Medulla oblongata (tissue), 1 donor: ENCODE data around the gene GABRB3.
"Not testable (repeated sequence)": the region's sequence is repeated elsewhere in the genome, so short reads cannot be mapped to it uniquely, and the experiment has no call there.

Source experiments
- DNase-seq: peaks from one replicate; pipeline ENCODE4 v3.0.0-alpha.2; 2015; ENCODE audit errors: extremely low spot score

GABRB3 gene

GRCh38 chr15:26736502-26737248 is 36.2 kb downstream of the GABRB3 start:
- no peak for DNase-seq

GRCh38 chr15:26731965-26732364 is 40.9 kb downstream of the GABRB3 start:
- no peak for DNase-seq

- no peak for DNase-seq
Observed at GRCh38 chr15:26729581-26729980, 43.3 kb downstream of the GABRB3 start.

DNA sequence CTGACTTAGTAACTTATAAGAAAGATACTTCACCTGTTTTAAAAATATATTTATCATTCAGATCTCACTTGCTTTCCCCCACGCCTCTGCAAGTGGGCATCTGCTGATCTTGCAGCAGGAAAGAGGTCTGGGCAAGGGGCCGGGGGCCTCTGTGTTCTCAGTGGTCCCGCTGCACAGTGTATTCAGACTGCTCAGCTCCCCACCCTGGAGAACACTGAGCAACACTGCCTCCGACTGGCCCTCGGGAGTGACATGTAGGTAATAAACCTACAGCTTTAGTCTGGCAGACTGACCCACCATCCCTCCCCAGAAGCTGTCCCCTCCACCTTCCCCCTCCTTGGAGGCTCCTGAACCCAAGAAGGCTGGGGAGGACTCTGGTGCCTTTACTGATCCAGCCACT is 43.8 kb downstream of the GABRB3 start:
- no peak for DNase-seq

DNA sequence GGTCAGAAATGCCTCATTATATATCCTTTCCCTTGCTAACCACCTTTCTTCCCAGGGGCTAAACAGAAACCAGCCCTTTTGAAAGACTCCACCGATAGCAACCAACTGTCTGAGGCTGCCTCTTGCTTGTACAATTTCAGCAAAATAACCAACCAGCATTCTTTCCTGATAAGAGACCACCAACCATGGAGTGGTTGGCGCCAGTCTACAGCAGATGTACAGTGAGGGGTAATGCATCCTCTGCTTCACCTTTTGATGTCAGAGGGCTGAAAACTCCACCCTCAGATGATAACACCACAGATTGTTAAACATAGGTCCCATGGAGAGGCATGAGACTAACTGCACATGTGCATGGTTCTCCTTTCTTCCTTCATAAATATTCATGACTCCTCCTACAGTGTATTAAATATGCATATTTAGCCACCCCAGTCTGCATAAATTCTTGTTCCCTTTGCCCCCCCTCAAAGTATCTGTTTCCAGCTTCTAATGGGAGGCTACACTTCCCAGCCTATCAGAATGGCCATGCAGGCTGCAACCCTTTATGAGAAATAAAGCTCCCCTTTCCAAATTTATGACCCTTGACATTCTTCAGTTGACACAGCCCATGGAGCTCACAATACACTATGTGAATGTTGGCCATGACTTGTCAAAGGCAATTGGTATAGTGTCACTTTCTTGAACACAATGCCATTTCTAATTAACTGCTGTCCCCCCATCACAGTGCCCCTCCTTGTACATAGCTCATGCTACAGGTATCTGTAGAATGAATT is 48.3 kb downstream of the GABRB3 start:
- no peak for DNase-seq

DNA sequence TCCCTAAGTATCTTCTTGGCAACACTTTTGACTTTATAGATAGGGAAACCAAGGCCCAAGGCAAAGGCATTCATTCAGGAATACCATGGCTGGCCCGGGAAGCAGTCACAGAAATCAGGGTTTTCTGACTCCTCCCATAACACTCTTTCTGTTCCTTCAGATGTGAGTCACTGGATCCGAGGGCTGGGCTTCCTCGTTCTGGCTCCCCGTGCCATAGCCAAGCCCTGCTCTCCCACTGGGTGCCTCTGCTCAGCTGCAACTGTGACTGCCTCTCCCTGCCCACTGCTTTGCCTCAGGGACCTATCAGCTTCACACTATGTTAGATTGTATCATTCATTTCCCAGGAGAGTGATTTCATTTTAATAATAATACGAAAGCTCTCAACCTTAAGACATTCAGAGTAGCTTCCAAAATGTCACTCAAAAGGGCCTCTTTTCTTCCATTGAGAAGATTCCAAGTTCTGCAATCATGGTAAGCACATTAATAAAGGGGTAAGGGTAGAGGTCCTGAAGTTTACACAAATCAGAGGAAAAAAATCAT is 50.2 kb downstream of the GABRB3 start:
- no peak for DNase-seq

DNA sequence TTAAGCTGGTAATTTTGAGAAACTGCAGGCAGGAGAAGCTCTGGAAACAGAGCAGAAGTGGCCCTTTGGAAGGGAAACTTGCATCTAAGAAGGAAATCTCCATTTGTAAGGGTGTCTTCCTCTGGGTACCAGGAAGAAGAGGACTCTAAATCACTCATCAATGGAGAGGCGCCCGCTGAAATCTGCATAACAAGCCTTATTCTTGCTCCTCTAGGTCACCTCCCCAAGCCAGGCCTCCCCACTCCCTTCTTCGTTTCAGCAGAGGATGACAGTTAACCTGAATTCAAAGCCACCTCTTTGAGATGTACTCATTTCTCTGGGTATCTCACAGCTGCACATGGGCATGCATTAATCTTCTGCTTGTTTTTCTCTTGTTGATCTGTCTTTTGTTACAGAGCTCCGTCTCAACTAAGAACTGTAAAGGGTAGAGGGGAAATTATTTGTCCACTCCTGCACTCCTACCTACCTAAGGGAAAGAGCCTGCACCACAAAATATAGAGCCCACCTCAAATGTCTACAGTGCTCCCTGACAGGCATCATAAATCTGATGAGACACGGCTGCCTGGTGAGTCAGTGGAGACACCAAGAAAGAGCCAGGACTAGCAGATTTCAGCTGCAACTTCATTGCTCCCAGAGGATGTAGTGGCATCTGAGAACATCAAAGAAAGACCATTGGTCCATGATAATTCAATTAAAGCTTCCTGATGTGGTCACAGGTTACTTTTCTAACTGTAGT is 51.5 kb downstream of the GABRB3 start:
- DNase-seq = no peak

- DNase-seq = no peak
Observed at GRCh38 chr15:26720546-26720945, 52.3 kb downstream of the GABRB3 start.

DNA sequence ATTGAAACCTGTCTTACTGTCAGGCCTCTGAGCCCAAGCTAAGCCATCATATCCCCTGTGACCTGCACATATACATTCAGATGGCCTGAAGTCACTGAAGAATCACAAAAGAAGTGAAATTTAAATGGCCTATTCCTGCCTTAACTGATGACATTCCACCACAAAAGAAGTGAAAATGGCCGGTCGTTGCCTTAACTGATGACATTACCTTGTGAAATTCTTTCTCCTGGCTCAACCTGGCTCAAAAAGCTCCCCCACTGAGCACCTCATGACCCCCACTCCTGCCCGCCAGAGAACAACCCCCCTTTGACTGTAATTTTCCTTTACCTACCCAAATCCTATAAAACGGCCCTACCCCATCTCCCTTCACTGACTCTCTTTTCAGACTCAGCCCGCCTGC is 53.0 kb downstream of the GABRB3 start:
- DNase-seq = not testable (repeated sequence)

GRCh38 chr15:26716069-26716468 is 56.8 kb downstream of the GABRB3 start:
- DNase-seq = no peak

GRCh38 chr15:26713498-26713897 is 59.4 kb downstream of the GABRB3 start:
- DNase-seq = no peak

- no peak for DNase-seq
Observed at GRCh38 chr15:26712335-26712734, 60.5 kb downstream of the GABRB3 start.

GRCh38 chr15:26711445-26711844 is 61.4 kb downstream of the GABRB3 start:
- DNase-seq = no peak

DNA sequence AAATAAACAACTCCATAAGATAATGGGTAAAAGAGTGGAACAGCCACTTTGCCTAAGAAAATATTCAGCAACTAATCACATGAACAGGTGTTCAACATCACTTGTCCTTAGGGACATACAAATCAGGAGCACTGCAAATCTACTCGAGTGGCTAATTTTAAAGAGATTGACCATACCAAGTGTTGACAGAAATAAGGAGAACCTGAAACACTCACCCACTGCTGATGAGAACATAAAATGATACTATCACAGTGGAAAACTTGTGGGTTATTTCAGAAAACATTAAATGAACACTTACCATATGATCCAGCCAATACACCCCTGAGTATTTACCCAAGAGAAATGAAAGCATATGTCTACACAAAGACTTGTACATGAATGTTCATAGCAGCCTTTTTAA is 70.5 kb downstream of the GABRB3 start:
- DNase-seq = no peak

DNA sequence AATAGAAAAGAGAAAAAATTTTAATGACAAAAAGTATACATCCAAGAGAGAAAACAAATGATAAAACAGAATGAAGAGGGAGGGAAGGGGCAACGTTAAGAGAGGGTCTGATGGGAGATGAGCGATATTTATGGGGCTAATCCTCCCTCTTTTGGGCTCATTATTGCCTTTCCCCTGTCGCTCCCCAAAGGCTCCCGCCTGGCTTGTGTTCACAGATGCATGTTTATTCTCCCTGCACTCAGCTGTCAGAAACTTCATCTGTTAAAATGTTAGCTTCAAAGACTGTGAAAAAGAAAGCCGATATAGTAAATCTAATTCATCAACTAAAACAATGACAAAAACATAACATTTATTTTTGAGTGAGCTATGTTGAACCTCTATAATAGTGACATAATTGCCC is 74.3 kb downstream of the GABRB3 start:
- DNase-seq = no peak

DNA sequence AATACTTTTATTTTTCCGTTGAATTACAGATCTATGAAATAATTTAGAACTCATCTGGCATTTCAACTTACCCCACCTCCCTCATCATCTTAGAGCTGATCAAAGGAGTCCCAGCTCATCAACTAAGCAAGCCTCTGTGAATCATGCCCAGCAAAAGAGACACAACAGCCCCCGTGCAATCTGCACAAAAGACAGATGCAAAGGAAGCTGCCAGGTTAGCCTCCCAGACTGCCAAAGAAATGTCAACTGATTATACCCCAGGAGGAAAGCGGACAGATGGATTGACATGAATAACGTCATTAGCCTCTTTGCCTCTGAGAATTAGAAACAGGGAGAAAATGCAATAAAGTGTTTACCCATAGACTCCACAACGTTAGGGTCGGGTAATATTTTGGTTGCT is 75.0 kb downstream of the GABRB3 start:
- no peak for DNase-seq

DNA sequence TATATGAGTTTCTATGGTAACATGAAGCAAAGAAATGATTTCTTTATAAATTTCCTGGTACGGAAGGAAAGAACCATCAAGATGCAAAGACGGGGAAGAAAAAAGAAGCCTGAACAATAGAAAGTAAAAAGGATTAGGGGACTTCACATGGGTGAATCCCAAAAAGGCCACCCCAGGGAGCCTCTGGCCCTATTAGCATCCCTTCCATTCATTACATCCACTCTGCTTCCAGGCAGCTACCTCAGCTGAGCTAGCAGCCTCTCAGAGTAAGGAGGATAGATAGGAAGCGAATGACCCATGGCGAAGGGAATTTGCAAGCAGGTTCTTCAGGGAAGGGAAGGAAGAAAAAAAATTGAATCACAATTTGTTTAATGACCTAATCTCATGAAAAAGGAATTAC is 81.6 kb downstream of the GABRB3 start:
- no peak for DNase-seq

DNA sequence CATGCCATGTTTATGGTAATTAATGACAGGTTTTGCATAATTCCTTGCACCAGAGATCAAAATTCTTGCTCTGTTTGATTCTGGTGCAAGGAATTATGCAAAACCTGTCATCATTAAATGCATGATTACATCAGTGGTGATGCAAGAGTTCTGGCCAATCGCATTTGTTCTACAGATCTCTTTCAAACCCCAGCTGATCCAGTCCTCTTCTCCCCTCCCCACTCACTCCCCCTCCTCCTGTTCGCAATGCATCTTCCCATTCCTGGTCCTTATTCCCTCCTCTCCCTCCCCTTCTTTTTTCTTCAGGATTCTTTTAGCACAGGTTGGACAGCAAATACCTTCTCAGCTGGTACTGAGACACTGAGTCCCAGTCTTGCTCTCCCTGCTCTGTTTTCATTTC is 82.1 kb downstream of the GABRB3 start:
- DNase-seq = no peak

- DNase-seq = no peak
Observed at GRCh38 chr15:26689462-26689861, 83.4 kb downstream of the GABRB3 start.

- no peak for DNase-seq
Observed at GRCh38 chr15:26686547-26687187, 86.2 kb downstream of the GABRB3 start.

DNA sequence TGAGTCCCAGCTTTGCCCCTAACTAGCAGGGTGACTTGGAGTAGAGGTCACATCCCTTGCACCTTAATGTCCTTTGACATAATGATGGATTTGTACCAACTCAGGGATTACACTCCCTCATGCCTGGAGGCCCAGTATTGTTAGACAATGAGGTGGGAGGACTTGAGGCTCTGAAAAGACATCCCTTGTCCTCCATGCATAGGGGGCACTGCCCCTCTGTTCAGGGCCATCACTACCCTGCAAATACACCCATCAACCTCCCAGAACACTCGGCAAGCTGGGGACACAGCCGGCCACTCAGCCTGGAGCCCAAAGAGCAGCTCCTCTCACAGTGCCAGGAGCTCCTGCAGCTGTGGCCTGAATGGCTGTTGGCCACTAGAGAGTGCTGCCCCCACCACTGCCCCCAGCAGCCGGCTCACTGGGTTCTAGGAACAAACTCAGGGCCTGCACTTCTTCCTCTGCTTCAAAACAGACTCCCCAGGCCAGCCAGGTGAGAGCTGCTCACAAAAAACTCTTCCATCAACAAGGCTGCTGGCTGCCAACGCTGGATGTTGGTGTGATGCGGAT is 90.2 kb downstream of the GABRB3 start:
- DNase-seq = no peak

DNA sequence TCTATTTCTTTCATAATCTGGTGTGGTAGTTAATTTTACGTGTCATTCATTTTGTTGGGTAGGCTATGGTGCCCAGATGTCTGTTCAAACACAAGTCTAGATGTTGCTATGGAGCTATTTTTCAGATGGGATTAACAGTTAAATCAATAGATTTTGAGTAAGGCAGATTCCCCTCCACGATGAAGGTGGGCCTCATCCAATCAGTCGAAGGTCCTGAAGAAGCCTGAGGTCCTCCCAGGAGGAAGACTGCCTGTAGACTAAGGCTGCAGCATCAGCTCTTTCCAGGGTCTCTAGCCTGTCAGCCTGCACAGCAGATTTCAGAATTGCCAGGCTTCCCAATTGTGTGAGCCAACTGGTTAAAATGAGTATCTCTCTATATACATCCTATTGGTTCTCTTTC is 92.9 kb downstream of the GABRB3 start:
- no peak for DNase-seq
